NCI-H526 (cell line): ENCODE data around the gene ZNF221.
A peak's percentile ranks its signal among the peaks of the same experiment; 100 is the strongest.

Source experiments
- DNase-seq, 2 experiments: peaks; one replicate each; lab custom pipeline; 2025; lab: John Stamatoyannopoulos, UW

The ZNF221 gene

GRCh38 chr19:43957891-43958290, 6.9 kb downstream of the ZNF221 start:
- DNase-seq, result no peak

- DNase-seq, result no peak
These were observed 9.4 kb downstream of the ZNF221 start for GRCh38 chr19:43960411-43960810.

- no peak for DNase-seq
These were observed 15.2 kb downstream of the ZNF221 start for GRCh38 chr19:43966079-43966694.

GRCh38 chr19:43976732-43977131, 25.7 kb downstream of the ZNF221 start:
- no peak for DNase-seq

- DNase-seq, result no peak
These were observed 32.5 kb downstream of the ZNF221 start for GRCh38 chr19:43983544-43983911.

GRCh38 chr19:43983912-43984686, 33.1 kb downstream of the ZNF221 start, which contains the start of gene ZNF155:
TSS of gene ZNF155 (plus strand) at chr19:43984188. CDS start at chr19:43988544, 4,356 bp downstream.
- peak; percentile 98 to 99 for DNase-seq

- DNase-seq, result peak in 1 of 2 experiments; percentile 46
These were observed 33.6 kb downstream of the ZNF221 start for GRCh38 chr19:43984687-43985000.

- no peak for DNase-seq
These were observed 46.7 kb downstream of the ZNF221 start for GRCh38 chr19:43997631-43998290.

- DNase-seq, result no peak
These were observed 51.2 kb downstream of the ZNF221 start for GRCh38 chr19:44002212-44002565.

GRCh38 chr19:44002566-44003460, 51.8 kb downstream of the ZNF221 start, which contains the start of gene ZNF230:
TSS of gene ZNF230 (plus strand) at chr19:44002957. CDS start at chr19:44007079, 4,122 bp downstream.
- peak; percentile 95 to 98 for DNase-seq

GRCh38 chr19:44003461-44004009, 52.5 kb downstream of the ZNF221 start:
- DNase-seq, result peak in 1 of 2 experiments; percentile 39

- DNase-seq, result no peak
These were observed 54.9 kb downstream of the ZNF221 start for GRCh38 chr19:44005973-44006372.

GRCh38 chr19:44007473-44007872, 56.4 kb downstream of the ZNF221 start:
- no peak for DNase-seq

- no peak for DNase-seq
These were observed 59.4 kb downstream of the ZNF221 start for GRCh38 chr19:44010468-44010867.
